ENCODE data around the gene CDKAL1. TPM values are rescaled to one million over a fixed set of nuclear protein-coding genes. Genes with fewer than 3 reads are reported as not detected.

Gene CDKAL1
- total and polyA plus RNA-seq, 2 of the 8 experiments (the other 6 are each of a cell fraction or from before 2014, with no cell fraction given): 8.4 to 24.6 TPM

DNA sequence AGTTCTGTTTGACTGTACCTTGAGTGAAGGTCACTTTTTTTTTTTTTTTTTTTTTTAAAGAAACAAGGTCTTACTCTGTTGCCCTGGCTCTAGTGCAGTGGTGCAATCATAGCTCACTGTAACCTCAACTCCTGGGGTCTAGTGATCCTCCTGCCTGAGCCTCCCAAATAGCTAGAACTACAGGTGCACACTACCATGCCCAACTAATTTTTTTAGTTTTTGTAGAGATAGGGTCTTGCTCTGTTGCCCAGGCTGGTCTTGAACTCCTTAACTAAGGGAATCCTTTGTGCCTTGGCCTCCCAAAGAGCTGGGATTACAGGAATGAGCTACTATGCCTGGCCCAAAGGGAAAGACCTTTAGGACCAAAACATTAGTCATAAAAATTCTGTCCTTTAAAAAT is 413.7 kb downstream of the CDKAL1 start:
- Histone ChIP-seq H3K79me2 (ENCODE audit: control insufficient read depth in 1 of 2, insufficient read depth in 2 of 2, low read length in 2 of 2) (no peaks in the 10 kb centered on the region), H2BK12ac (ENCODE audit: low read depth, low read length) (no peak overlapping the region), H3K27me3 (replicated peaks in 1 of 4; ENCODE audit: control insufficient read depth in 3 of 4, extremely low read depth in 1 of 4, insufficient read depth in 3 of 4, low read length in 3 of 4) (no peaks in the 10 kb centered on the region), H3K23me2 (ENCODE audit: low read depth, low read length) (no peaks in the 10 kb centered on the region), H4K91ac (replicated peaks; ENCODE audit: insufficient read length, low read length) (no peak overlapping the region), H3K56ac (replicated peaks; ENCODE audit: insufficient read length, low read depth, low read length) (no peak overlapping the region), H4K5ac (ENCODE audit: insufficient read length, low read depth, low read length) (no peak overlapping the region), H2BK5ac (ENCODE audit: low read depth, low read length) (no peak overlapping the region), H3K9me3 (ENCODE audit: insufficient read depth in 2 of 2, low read depth in 1 of 2, low read length in 1 of 2) (0 out of 4 replicates have a peak, but pooled peaks cover 0 to 5% of the 10 kb centered on the region in 2 experiments), H2BK20ac (ENCODE audit: low read length) (no peak overlapping the region), H3K4me3 (ENCODE audit: extremely low read depth in 1 of 4, insufficient read depth in 2 of 4, low read depth in 3 of 4, low read length in 4 of 4) (no peak overlapping the region), H4K8ac (ENCODE audit: extremely low read depth, insufficient read depth, low read length) (no peak overlapping the region), H4K20me1 (replicated peaks in 1 of 2; ENCODE audit: control insufficient read depth in 1 of 2, insufficient read depth in 2 of 2, low read length in 2 of 2) (no peaks in the 10 kb centered on the region), H3K23ac (ENCODE audit: insufficient read length) (no peak overlapping the region), H3K4me2 (ENCODE audit: insufficient read depth in 1 of 2, low read depth in 2 of 2, low read length in 2 of 2) (no peak overlapping the region), H3K9ac (replicated peaks in 1 of 4; ENCODE audit: extremely low read depth in 1 of 4, low read depth in 3 of 4, low read length in 3 of 4) (no peak overlapping the region), H3K14ac (ENCODE audit: insufficient read length) (no peak overlapping the region), H2BK15ac (ENCODE audit: low read length) (no peak overlapping the region), H3K79me1 (ENCODE audit: low read depth, low read length) (no peaks in the 10 kb centered on the region), H3K4me1 (replicated peaks in 1 of 4; ENCODE audit: control insufficient read depth in 3 of 4, insufficient read depth in 4 of 4, low read length in 3 of 4) (peaks cover 0 to 6% (median 0%) of the 10 kb centered on the region in 4 experiments; a peak in 2 of 7 replicates), H3K36me3 (ENCODE audit: control insufficient read depth in 2 of 4, insufficient read depth in 4 of 4, low read length in 3 of 4) (no peaks in the 10 kb centered on the region), H2AFZ (ENCODE audit: low read length) (no peak overlapping the region), H3K18ac (ENCODE audit: extremely low read depth, low read length) (no peak overlapping the region), H2BK120ac (replicated peaks; ENCODE audit: low read depth, low read length) (no peak overlapping the region), H3K27ac (ENCODE audit: low read depth, low read length) (no peak overlapping the region), H3K4ac (replicated peaks; ENCODE audit: insufficient read length, low read depth, low read length) (no peak overlapping the region), H2AK5ac (ENCODE audit: low read depth, low read length) (no peak overlapping the region)
- no peak for DNase-seq (ENCODE audit: low read depth in 1 of 2, low spot score in 2 of 2)
- ChIA-PET POLR2A (ENCODE audit: partially characterized antibody) (interaction anchor here (0.8 to 0.9 kb wide), 2 partner anchors 9 to 646 kb away, joined by 3 to 4 read pairs; partner anchors contain the start of gene SOX4), CTCF (ENCODE audit: partially characterized antibody) (interaction anchor here (0.6 kb wide), 1 partner anchor 150 kb away, joined by 3 read pairs; no protein-coding TSS in a partner anchor)
- no peak for FAIRE-seq
- TF ChIP-seq BRCA1 (IDR thresholded peaks at IDR 0.05; ENCODE audit: low read depth, low read length): no peak
- no peak for TF ChIP-seq TEAD4 (IDR thresholded peaks at IDR 0.05; ENCODE audit: low read depth, low read length)
- TF ChIP-seq RAD21 (IDR thresholded peaks at IDR 0.05 in 1 of 2, conservative IDR thresholded peaks at IDR 0.05 in 1 of 2; ENCODE audit: low read depth in 2 of 2, low read length in 2 of 2): no peak

Data from H1 (cell line).